GM12892 (cell line): ENCODE measurements around the gene TMEM30B.
"Not testable (repeated sequence)": the region's sequence is repeated elsewhere in the genome, so short reads cannot be mapped to it uniquely, and the experiment has no call there.

Experiments
- DNase-seq: peaks from one replicate; pipeline ENCODE4 v3.0.0; 2011; ENCODE audit not compliant: insufficient read length
- FAIRE-seq: peaks from 2 replicates; lab custom pipeline; 2011; peaks lifted over from hg19 to GRCh38; lab: Jason Lieb, UNC
- POLR2A ChIP-seq: IDR thresholded peaks from 2 replicates; pipeline ENCODE4 v1.6.1; 2011; ENCODE audit warnings: low read depth, low read length, control low read depth
- POLR2AphosphoS5 ChIP-seq: IDR thresholded peaks from 2 replicates; pipeline ENCODE4 v1.6.1; 2011; ENCODE audit warnings: low read depth, low read length, control low read depth
- TAF1 ChIP-seq: IDR thresholded peaks from 2 replicates; pipeline ENCODE4 v1.6.1; 2011; ENCODE audit warnings: low read depth, mild to moderate bottlenecking, control low read depth, low read length, borderline replicate concordance

Gene TMEM30B

DNA sequence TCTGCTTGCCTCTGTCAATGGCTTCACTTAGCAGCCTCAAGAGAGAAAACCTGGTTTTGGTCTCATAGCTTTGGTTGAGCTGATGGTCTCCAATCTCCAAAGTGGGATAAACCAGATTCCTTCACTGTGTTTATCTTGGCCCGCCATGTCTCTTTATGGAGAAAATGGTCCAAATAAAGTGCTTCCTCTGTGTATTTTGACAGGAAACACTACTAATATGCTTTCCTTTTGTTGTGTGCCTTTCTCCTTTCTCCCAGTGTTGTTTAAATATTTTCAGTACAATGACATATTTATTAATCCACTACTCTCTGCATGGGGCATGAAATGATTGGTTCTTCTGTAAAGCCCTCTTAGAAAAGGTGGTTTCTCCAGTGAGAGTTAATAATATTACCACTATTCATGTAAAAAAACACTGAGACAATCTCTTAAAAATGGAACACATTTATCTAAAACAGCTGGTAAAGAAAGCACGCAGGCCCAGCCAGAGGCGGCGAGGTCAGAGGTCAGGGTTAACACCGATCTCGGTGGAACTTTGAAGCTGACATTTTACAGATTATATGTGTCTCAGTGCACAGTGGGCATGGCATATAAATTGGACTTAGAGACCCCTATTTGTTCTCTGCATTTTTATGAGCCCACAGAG is 24.2 kb downstream of the TMEM30B start:
- no peak for TF ChIP-seq POLR2A
- TF ChIP-seq TAF1, result no peak
- TF ChIP-seq POLR2AphosphoS5, result no peak
- DNase-seq (no peak), FAIRE-seq (no peak)

DNA sequence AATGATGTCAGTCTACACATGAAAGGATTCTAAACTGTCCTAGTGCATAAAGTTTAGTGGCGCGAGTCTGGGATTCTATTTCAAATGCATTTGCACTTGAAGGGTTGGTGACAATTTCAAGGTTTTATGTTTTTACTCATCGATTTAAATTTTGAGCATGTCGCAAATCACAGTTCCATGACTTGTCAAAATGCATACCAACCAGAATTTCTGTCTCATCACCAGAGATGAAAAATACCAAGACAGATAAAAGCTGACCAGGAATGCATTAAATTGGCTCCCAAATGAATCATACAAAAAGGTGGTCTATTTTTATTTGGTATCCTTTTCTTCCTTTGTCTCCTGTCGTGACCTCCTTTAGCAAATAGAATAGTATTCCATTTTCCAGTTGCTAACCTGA is 25.2 kb downstream of the TMEM30B start:
- FAIRE-seq, result no peak
- no peak for DNase-seq
- TF ChIP-seq POLR2AphosphoS5 (no peak), POLR2A (no peak), TAF1 (no peak)

DNA sequence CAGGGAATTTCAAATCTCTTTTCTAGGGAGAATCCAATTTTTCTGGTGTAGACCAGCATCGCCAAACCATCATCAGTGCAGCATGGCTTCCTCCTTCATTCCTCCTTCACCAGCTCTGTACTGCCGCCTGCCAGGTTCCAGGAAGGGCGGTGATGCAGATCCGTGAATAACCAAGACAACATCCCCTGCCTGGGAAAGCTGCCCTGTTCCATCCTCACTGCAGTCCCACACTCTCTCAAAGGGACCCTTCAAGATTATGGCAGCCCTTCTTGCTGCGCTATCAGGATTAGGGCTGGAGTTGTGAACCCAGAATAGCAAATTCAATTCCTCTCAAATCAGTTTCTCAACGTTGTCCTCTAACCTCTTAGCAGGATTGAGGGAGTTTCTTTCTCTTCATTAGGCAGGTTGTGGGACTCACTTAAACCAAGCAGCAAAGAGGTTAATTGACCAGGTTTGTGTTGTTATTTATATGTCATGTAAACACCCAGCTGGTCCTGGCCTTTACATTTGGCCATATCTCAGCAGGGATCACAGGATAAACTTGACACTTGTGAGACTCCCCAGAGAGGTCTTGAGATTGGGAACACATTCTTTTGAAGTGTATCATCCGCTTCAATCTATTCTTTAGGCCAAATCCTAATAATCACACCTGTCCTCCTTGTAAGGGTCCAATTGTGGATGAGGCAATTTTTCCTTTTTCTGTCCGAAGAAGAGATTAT is 26.2 kb downstream of the TMEM30B start:
- TF ChIP-seq TAF1, result no peak
- no peak for TF ChIP-seq POLR2A
- TF ChIP-seq POLR2AphosphoS5, result no peak
- no peak for DNase-seq
- no peak for FAIRE-seq

DNA sequence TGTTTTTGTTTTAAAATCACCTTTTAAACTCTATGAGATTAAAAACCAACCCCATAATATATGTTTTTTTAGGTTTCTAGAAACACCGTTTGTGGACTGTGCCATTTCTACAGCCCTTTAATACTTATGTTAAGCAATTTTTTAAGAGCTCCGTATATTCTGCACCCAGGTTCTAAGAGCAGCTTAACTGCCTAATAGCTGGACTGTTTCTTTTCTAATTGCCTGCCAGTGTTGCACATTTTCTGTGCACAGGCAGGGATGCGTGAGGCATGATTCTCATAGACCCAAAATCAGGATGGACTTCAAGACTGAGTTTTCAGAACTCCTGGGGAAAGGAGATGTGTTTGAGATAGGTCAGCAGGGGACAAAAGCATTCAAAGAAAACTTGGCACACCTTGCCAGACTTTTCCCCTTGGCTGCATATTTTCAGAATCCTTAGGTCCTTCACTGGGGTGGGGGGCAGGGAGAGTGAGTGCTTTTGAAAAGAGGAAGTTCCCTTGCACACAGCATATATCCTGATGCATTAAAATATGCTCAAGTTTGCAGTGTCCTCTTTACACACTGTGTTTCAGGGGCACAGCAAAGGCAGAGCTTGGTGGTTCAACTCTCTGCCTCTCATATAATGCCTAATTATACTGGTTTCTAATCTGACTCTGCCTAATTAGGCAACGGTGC is 27.9 kb downstream of the TMEM30B start:
- DNase-seq (no peak), FAIRE-seq (no peak)
- no peak for TF ChIP-seq POLR2AphosphoS5
- TF ChIP-seq POLR2A, result no peak
- no peak for TF ChIP-seq TAF1

DNA sequence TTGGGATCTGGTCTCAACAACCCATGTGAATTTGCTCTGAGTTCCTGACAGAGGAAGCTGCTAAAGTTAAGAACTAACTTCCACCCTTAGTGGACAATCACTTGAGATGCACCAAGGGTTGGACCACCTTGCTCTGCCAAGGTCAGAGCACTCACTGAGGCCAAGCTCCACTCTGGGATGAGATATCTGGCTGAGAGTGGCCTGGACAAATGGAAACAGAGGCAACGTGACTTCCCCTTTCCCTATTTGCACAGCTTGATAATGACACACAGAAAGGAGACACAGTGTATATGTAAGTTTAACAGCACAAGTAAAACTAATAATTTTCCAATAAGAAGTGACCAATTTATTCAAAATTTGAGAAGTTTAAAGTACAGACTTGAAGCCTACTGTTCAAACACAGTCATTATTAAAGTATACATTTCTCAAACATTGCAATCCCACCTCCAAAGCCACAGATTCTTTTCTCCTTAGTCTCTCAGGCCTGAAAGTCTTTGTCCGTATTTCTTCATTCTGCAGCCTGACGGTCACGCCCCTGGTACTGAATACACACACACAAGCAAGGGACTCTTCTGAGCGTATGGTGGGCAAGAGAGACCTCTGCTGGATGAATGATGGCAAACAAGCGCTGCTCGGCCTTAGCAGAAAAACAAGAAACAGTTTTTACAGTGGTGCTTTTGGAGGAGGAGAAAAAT is 28.6 kb downstream of the TMEM30B start:
- peak; percentile 19 for DNase-seq
- peak; percentile 86 for FAIRE-seq
- TF ChIP-seq TAF1 (no peak), POLR2A (no peak), POLR2AphosphoS5 (no peak)

DNA sequence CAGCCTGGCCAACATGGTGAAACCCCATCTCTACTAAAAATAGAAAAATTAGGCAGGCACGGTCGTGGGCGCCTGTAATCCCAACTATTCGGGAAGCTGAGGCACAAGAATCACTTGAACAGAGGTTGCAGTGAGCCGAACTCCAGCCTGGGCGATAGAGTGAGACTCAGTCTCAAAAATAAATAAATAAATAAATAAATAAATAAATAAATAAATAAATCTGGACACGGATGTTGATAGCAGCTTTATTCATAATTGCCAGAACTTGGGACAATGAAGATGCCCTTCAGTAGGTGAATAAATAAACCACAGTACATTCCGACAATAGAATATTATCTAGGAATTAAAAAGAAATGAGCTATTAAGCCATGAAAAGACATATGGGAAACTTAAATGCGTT is 31.1 kb downstream of the TMEM30B start:
- no peak for DNase-seq
- TF ChIP-seq POLR2AphosphoS5 (no peak), TAF1 (no peak), POLR2A (no peak)
- no peak for FAIRE-seq

DNA sequence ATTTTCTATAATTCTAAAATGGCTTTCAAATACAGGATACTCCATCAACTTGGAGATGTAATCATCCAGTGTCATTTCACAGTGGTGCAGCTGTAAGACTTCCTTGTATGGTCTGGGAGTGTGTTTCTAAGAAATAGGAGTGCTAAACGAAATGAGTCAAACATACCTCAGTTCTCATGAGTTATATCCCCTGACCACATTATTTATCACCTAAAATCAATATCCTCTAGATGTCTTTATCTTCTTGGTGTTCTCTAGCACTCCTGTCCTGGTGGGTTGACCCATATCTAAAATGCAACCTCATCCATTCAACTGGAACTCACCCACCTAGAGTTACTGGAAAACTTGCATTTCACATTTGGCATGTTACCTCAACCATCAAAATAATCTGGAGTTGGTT is 33.2 kb downstream of the TMEM30B start:
- TF ChIP-seq TAF1 (no peak), POLR2A (no peak), POLR2AphosphoS5 (no peak)
- no peak for FAIRE-seq
- no peak for DNase-seq

DNA sequence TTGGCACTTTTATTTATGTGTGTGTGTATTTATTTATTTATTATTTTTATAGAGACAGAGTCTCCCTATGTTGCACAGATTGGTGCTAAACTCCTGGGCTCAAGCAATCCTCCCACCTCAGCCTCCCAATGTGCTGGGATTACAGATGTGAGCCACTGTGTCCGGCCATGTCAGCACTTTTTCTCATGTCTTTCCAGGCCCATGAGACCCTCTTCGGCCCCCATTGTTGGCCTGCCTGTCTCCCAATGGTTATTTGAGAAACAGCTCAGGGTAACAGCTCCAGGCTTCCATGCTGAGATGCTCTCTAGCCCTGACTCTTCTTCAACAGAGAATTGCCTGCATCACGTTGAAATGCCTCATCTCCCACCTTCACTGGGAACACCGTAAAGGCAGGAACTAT is 34.4 kb downstream of the TMEM30B start:
- DNase-seq (no peak), FAIRE-seq (no peak)
- TF ChIP-seq POLR2AphosphoS5 (no peak), TAF1 (no peak), POLR2A (no peak)

DNA sequence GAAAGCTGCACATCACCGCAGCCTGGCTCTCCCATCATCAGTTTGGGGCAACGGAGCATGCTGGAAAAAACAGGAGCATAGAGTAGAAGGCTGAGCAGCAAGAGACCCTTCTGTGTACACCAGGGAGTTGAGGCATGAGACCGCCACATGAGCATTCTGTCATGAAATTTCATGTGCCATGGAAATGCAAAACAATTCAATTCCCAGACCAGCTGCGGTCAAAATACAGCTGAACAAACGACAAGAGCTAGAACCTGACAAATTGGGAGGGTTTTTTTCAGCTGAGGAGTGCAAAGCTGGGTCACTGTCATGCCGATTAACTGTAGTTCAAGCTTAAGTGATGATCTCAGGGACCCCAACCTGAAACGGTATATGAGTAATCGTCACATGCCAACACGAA is 37.1 kb downstream of the TMEM30B start:
- FAIRE-seq, result no peak
- TF ChIP-seq TAF1 (no peak), POLR2A (no peak), POLR2AphosphoS5 (no peak)
- no peak for DNase-seq

DNA sequence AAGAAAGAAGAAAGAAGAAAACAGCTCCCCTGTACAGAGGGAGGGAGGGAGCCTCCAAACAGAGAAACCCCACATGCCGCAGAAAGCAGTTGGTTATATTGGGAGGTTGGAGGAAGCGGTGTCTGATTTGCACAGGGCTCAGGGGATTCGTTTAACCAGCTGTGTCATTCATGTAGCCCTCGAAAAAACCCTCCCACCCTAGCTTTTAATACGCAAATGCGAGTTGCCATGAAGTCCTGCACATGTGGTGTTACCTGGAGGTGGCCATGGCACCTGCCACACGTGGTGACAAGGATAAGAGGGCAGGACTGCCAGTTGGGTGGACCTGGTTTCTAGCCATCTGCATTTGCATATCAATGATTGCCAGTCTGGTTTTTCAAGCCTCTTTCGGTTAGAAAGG is 40.9 kb downstream of the TMEM30B start:
- no peak for TF ChIP-seq POLR2AphosphoS5
- TF ChIP-seq TAF1, result no peak
- DNase-seq, result no peak
- no peak for FAIRE-seq

DNA sequence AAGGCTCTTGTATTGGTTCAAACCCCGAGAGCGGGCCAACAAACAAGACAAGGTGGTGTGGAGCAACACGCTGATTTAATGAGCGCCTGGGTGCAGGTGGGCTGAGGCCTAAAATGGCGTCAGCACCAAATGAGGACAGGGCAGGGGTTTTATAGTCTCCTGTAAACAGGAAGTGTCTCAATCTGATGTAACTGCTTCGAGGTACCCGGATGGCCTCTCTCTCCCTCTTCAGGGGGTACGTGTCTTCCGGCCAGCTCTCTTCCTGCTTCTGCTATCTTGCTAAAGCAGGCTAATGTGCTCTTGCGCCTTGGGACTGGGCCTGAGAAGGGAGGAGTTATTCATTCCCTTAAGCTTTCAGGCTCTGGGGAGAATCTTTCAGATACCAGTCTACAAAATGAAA is 41.9 kb downstream of the TMEM30B start:
- not testable (repeated sequence) for FAIRE-seq, DNase-seq

DNA sequence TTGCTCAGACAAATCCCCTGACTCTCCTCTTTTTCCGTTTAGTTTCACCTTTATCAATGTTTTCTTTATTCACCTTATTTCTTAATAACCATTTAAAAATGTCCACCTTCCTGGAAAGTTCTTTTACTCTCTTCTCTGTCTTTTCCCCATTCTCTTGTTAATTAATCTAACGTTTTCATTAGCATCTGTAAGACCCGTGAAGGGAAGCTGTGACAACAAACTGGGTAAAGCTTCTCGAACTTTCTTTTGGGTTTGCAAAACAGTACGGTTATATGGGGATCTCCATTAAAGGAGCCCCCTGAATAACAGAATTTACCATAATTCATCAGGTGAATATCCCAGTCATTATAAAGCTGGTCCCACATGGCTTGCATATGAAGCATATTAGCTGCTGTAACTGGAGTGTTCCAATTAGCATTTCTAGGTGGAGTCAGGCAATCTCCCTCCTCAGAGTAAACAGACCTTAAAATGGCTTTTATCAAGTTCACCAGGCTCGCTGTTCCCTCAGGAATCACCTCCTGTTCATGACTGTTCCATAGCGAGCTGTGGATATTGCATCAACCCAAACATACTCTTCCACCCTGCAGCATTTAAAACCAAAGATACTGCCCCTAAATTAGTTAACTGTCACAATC is 42.4 kb downstream of the TMEM30B start:
- FAIRE-seq (no peak), DNase-seq (no peak)
- TF ChIP-seq TAF1 (no peak), POLR2AphosphoS5 (no peak), POLR2A (no peak)
